A673 (cell line): ENCODE results near the gene STPG2.

ENCODE experiments used
- EZH2 ChIP-seq: fragments of 200-600 bp; sonication (generic); IDR thresholded peaks from 2 replicates; pipeline ENCODE4 v1.6.1; 2017; ENCODE audit warnings: borderline replicate concordance, low read depth, mild to moderate bottlenecking, mixed read lengths, antibody characterized with exemption, low read length; ENCODE audit not compliant: poor library complexity, severe bottlenecking
- TF ChIP-seq, protein P1 (sequence below): fragments of 300-800, 200-600 bp; sonication (generic); conservative IDR thresholded peaks from 2 replicates; pipeline ENCODE4 v1.5.1; 2017; ENCODE audit warnings: low read depth, mild to moderate bottlenecking, antibody characterized with exemption, low read length, moderate library complexity, mixed read lengths

DNA sequence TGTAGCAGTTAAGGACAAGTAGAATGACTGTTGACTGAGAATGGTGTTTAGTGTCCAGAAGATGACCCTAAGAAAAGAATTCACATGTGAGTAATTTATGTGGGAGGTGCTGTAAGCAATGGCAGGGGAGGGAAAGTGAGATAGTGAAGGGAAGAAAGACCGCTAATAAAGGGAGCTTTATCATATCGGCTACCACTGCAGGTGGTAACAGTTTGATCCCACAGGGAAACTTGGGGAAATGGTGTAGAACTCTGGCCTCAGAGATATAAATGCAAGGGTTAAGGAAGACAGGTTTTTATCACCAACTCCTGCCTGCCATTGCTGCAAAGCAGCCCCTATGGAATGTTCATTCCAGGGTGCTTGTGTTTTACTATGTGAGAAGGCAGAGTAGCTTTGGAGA is 489.6 kb downstream of the STPG2 start:
- TF ChIP-seq, protein P1, sequence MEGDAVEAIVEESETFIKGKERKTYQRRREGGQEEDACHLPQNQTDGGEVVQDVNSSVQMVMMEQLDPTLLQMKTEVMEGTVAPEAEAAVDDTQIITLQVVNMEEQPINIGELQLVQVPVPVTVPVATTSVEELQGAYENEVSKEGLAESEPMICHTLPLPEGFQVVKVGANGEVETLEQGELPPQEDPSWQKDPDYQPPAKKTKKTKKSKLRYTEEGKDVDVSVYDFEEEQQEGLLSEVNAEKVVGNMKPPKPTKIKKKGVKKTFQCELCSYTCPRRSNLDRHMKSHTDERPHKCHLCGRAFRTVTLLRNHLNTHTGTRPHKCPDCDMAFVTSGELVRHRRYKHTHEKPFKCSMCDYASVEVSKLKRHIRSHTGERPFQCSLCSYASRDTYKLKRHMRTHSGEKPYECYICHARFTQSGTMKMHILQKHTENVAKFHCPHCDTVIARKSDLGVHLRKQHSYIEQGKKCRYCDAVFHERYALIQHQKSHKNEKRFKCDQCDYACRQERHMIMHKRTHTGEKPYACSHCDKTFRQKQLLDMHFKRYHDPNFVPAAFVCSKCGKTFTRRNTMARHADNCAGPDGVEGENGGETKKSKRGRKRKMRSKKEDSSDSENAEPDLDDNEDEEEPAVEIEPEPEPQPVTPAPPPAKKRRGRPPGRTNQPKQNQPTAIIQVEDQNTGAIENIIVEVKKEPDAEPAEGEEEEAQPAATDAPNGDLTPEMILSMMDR = no peak
- TF ChIP-seq EZH2 = no peak
